H1 (cell line): ENCODE data around the gene RBM6. TPM values are rescaled to one million over a fixed set of nuclear protein-coding genes. Genes with fewer than 3 reads are reported as not detected.

Experiments used
- CHD1 ChIP-seq: IDR thresholded peaks from 2 replicates; pipeline ENCODE4 v1.6.1; 2012; ENCODE audit warnings: low read depth, low read length, improper control_type of control experiment
- CHD7 ChIP-seq: fragments of 300-600 bp; sonication (generic); IDR thresholded peaks from 2 replicates; pipeline ENCODE4 v1.7.1; 2012; ENCODE audit warnings: low read length, moderate library complexity, mild to moderate bottlenecking, inconsistent platforms; ENCODE audit not compliant: insufficient replicate concordance
- E2F6 ChIP-seq: IDR thresholded peaks from 2 replicates; pipeline ENCODE4 v1.6.1; 2012; ENCODE audit warnings: inconsistent platforms
- RAD21 ChIP-seq, 2 experiments: IDR thresholded peaks in 1 of 2; conservative IDR thresholded peaks in 1 of 2; 2 replicates each; pipeline ENCODE4 v1.6.1; 2011; ENCODE audit warnings: low read depth in 2 of 2, low read length in 2 of 2, improper control_type of control experiment in 1 of 2, inconsistent platforms in 1 of 2, mild to moderate bottlenecking in 1 of 2, moderate library complexity in 1 of 2
- RFX5 ChIP-seq: IDR thresholded peaks from 2 replicates; pipeline ENCODE4 v1.6.1; 2011; ENCODE audit warnings: low read depth, low read length, improper control_type of control experiment, borderline replicate concordance
- RXRA ChIP-seq: IDR thresholded peaks from 2 replicates; pipeline ENCODE4 v1.6.1; 2011; ENCODE audit warnings: low read depth, mild to moderate bottlenecking, low read length, moderate library complexity; ENCODE audit not compliant: insufficient read depth
- SRF ChIP-seq: IDR thresholded peaks from 2 replicates; pipeline ENCODE4 v1.6.1; 2011; ENCODE audit warnings: mild to moderate bottlenecking, low read depth, low read length, moderate library complexity
- polyA plus RNA-seq, 7 experiments: library from polyadenylated mRNA; depleted of rRNA in 3 of 7; stranded (reverse) in 5 of 7; unstranded in 2 of 7; fragments of >200 nt in 5 of 7; fragments of 200-250 nt in 2 of 7; gene quantifications; 1 replicate in 5 of 7; 2 replicates in 1 of 7; 4 replicates in 1 of 7; pipeline versions ENCODE4 v1.2.1 to v1.2.3, GENCODE V29; 2011 to 2013; ENCODE audit warnings: missing spikeins in 2 of 7, mixed read lengths in 2 of 7
- total RNA-seq: library from RNA; stranded (reverse); fragmentation: NEBNext Ultra II Directional; extraction: Animal tissue kit (Norgen Biotek cat#: 25700); gene quantifications from 2 replicates; pipeline ENCODE4 v1.2.1, GENCODE V29; 2021

The RBM6 gene
- total and polyA plus RNA-seq, 2 of the 8 experiments (the other 6 are each of a cell fraction or from before 2014, with no cell fraction given) = 30.6 to 80.1 TPM

- TF ChIP-seq CHD7 (no peak), E2F6 (no peak), CHD1 (no peak), SRF (no peak), RAD21 (IDR thresholded peaks at IDR 0.05 in 1 of 2, conservative IDR thresholded peaks at IDR 0.05 in 1 of 2; ENCODE audit: low read depth in 2 of 2, low read length in 2 of 2) (no peak), RXRA (no peak), RFX5 (no peak)
- TF ChIP-seq, all 59 proteins: peak for 0
Measured at GRCh38 chr3:49966233-49966942, 26.4 kb downstream of the RBM6 start (continued).
